ENCODE data around the gene SEPTIN2. TPM values are rescaled to one million over a fixed set of nuclear protein-coding genes. Genes with fewer than 3 reads are reported as not detected.
"Not testable (repeated sequence)": the region's sequence is repeated elsewhere in the genome, so short reads cannot be mapped to it uniquely, and the experiment has no call there.

Gene SEPTIN2
- total and polyA plus RNA-seq, 10 of the 15 experiments (the other 5 are each of a cell fraction or from before 2014, with no cell fraction given), result 169 to 474 (median 269) TPM

- TF ChIP-seq IRF3 (IDR thresholded peaks at IDR 0.05) (no peak), POLR2A (IDR thresholded peaks at IDR 0.05; ENCODE audit: low read depth, low read length) (no peak), TCF12 (IDR thresholded peaks at IDR 0.05; ENCODE audit: low read depth, low read length) (no peak), RAD21 (IDR thresholded peaks at IDR 0.05; ENCODE audit: insufficient read depth, low read depth, low read length) (no peak), EED (IDR thresholded peaks at IDR 0.05; ENCODE audit: low read depth) (no peak), ZZZ3 (IDR thresholded peaks at IDR 0.05; ENCODE audit: control insufficient read depth, insufficient read length, low read depth) (no peak), ZNF622 (IDR thresholded peaks at IDR 0.05) (no peak)
Observed at GRCh38 chr2:241291977-241292376, 23.7 kb upstream of the SEPTIN2 start (continued).

- H2AFZ ChIP-seq (ENCODE audit: control insufficient read depth, low read depth, low read length); H3K9me3 ChIP-seq (replicated peaks; ENCODE audit: control insufficient read depth, insufficient read depth, low read length); H3K27ac ChIP-seq (ENCODE audit: control insufficient read depth, insufficient read depth); H3K4me3 ChIP-seq; H3K4me1 ChIP-seq (ENCODE audit: control insufficient read depth, insufficient read depth, low read length); ATAC-seq; DNase-seq (ENCODE audit: low read depth, low spot score); FAIRE-seq; H3K9ac ChIP-seq (ENCODE audit: control insufficient read depth, insufficient read depth, low read length); in situ Hi-C loops (cut with MboI); H4K20me1 ChIP-seq (ENCODE audit: control insufficient read depth, insufficient read depth); BruUV-seq (replicated peaks); H3K36me3 ChIP-seq (ENCODE audit: control insufficient read depth in 2 of 2, insufficient read depth in 2 of 2, low read length in 1 of 2); intact Hi-C loops (cut with micrococcal nuclease; ENCODE audit: unreplicated experiment); H3K27me3 ChIP-seq (replicated peaks in 1 of 2; ENCODE audit: control insufficient read depth in 2 of 2, insufficient read depth in 2 of 2, low read length in 1 of 2); H3K4me2 ChIP-seq (ENCODE audit: control insufficient read depth, insufficient read depth): not testable (repeated sequence)
- POLR2A ChIA-PET, result interaction anchor here (1.4 to 2.0 kb wide), 2 partner anchors 10 kb away, joined by 4 to 6 read pairs; no protein-coding TSS in a partner anchor
- CTCF ChIA-PET, result interaction anchor here (1.0 to 1.9 kb wide), 4 partner anchors 9 to 99 kb away, joined by 3 to 9 read pairs (median 4); no protein-coding TSS in a partner anchor
- SMC1A ChIA-PET (ENCODE audit: uncharacterized antibody, unreplicated experiment), result interaction anchor here (0.8 to 4.5 kb wide), 3 partner anchors 11 to 29 kb away, joined by 3 to 33 read pairs (median 4); no protein-coding TSS in a partner anchor
- RAD21 ChIA-PET (ENCODE audit: unreplicated experiment), result interaction anchor here (1.2 to 1.4 kb wide), 2 partner anchors 9 to 304 kb away, joined by 4 to 5 read pairs; no protein-coding TSS in a partner anchor
- WGBS (ENCODE audit: insufficient coverage, insufficient replicate concordance, low lambda C conversion rate, missing lambda C conversion rate), result 98% methylated on average over 7 of the region's 7 CpGs
- peaks cover 86% of the 10 kb centered on the region for H3K79me2 ChIP-seq (ENCODE audit: control insufficient read depth, insufficient read depth, low read length)
Observed at GRCh38 chr2:241293378-241293797, 22.3 kb upstream of the SEPTIN2 start.

Data from GM12878 (cell line).